Effector memory CD4-positive, alpha-beta T cell (primary cell): ENCODE data around the gene CPSF4L.

Experiments used
- DNase-seq, 3 donors: peaks; one replicate each; pipeline ENCODE4 v3.0.0-alpha.2; 2020
- H3K27ac ChIP-seq: 2 replicates; pipeline ENCODE4 v1.7.0; 2013; ENCODE audit warnings: mild to moderate bottlenecking, low read length, moderate library complexity; ENCODE audit not compliant: insufficient read depth, poor library complexity, severe bottlenecking
- H3K27me3 ChIP-seq: replicated peaks from 2 replicates; pipeline ENCODE4 v1.7.0; 2013; ENCODE audit warnings: mild to moderate bottlenecking, low read length; ENCODE audit not compliant: insufficient read depth, control insufficient read depth, poor library complexity, severe bottlenecking
- H3K36me3 ChIP-seq: 2 replicates; pipeline ENCODE4 v1.7.0; 2013; ENCODE audit warnings: mild to moderate bottlenecking, low read length, moderate library complexity; ENCODE audit not compliant: control insufficient read depth, insufficient read depth
- H3K4me1 ChIP-seq: 2 replicates; pipeline ENCODE4 v1.7.0; 2013; ENCODE audit warnings: low read length, mild to moderate bottlenecking; ENCODE audit not compliant: control insufficient read depth, insufficient read depth, poor library complexity, severe bottlenecking
- H3K4me3 ChIP-seq: 2 replicates; pipeline ENCODE4 v1.7.0; 2013; ENCODE audit warnings: low read length, low read depth, mild to moderate bottlenecking; ENCODE audit not compliant: insufficient read depth, poor library complexity, severe bottlenecking
- H3K9me3 ChIP-seq: 2 replicates; pipeline ENCODE4 v1.7.0; 2013; ENCODE audit warnings: mild to moderate bottlenecking, low read length, moderate library complexity; ENCODE audit not compliant: control insufficient read depth

Gene CPSF4L

DNA sequence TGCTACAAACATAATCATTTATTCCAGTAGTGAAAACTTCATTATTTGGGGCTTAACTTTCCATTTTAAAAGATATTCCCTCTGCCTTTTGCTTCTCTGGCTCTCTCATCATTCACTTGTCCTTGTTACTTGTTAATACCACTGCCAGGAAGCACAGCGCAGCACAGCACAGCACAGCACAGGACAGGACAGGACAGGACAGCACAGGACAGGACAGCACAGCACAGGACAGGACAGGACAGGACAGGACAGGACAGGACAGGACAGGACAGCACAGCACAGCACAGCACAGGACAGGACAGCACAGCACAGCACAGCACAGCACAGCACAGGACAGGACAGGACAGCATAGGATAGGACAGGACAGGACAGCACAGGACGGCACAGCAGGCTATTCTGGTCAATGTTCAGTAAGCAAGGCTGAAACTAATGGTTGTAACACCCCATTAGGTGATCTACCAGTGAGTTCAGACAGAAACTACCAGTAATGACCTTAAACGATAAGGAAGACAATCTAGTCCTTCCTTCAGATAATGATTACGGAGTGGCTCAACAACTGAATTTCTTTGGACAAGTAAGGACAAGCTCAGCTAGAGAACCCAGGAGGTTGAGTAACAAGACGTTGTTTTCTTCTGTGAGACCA is 36.9 kb downstream of the CPSF4L start:
- Histone ChIP-seq H3K27ac (no peak overlapping the region), H3K36me3 (no peaks in the 10 kb centered on the region), H3K27me3 (no peaks in the 10 kb centered on the region), H3K9me3 (no peaks in the 10 kb centered on the region), H3K4me3 (no peak overlapping the region), H3K4me1 (peaks cover 29% of the 10 kb centered on the region)
- no peak for DNase-seq

DNA sequence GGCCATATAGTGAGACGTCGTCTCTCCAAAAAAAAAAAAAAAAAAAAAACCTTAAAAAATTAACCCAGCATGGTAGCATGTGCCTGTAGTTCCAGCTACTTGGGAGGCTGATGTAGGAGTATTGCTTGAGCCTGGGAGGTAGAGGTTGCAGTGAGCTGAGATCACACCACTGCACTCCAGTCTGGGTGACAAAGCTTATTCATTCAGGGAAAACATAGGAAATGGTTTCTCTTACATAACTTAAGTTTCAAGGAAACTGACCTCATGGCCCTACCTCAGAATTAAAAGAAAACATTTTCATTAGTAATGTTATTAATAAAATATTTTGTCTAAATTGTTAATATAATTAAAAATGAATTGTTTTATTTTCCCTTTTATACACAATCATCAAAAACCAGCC is 37.4 kb downstream of the CPSF4L start:
- H3K36me3 ChIP-seq = no peaks in the 10 kb centered on the region
- no peaks in the 10 kb centered on the region for H3K9me3 ChIP-seq
- peaks cover 29% of the 10 kb centered on the region for H3K4me1 ChIP-seq
- H3K4me3 ChIP-seq = no peak overlapping the region
- H3K27me3 ChIP-seq = no peaks in the 10 kb centered on the region
- no peak overlapping the region for H3K27ac ChIP-seq
- DNase-seq = no peak

DNA sequence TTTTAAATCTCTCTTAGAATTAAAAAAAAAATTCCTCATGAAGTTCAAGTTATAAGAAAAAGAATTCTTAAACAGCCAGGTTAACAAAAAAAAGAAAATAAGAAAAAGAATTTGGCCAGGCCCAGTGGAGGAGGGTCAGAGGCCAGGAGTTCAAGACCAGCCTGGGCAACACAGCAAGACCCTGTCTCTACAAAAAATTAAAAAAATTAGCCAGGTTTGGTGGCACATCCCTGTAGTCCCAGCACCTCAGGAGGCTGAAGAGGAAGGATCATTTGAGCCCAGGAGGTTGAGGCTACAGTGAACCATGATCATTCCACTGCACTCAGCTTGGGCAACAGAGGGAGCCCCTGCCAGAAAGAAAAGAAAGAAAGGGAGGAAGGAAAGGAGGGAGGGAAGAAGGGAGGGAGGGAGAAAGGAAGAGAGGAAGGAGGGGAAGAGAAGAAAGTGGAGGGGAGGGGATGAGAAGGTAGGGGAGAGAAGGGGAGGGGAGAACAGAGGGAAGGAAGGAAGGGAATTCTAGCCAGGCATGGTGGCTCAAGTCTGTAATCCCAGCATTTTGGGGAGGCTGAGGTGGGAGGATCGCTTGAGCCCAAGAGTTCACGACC is 38.0 kb downstream of the CPSF4L start:
- peaks cover 26% of the 10 kb centered on the region for H3K4me1 ChIP-seq
- no peak for DNase-seq
- H3K9me3 ChIP-seq = no peaks in the 10 kb centered on the region
- H3K36me3 ChIP-seq = no peaks in the 10 kb centered on the region
- H3K4me3 ChIP-seq = no peak overlapping the region
- H3K27ac ChIP-seq = no peak overlapping the region
- H3K27me3 ChIP-seq = no peaks in the 10 kb centered on the region

DNA sequence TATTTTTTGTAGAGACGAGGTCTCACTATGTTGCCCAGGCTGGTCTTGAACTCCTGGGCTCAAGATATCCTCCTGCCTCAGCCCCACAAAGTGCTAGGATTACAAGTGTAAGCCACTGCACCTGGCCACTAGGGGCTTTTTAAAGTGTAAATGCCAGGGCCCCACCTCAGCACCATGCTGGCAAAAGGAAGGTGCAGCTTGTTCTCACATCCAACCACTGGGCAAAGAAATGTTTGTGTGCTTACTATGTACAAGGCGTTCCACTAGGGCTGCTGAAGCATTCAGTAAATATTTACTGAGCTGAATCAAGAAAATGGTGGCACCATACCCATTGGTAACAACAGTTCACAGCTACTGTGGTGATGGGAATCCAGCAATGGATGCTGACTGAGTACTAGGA is 46.2 kb downstream of the CPSF4L start:
- no peaks in the 10 kb centered on the region for H3K27me3 ChIP-seq
- no peaks in the 10 kb centered on the region for H3K4me1 ChIP-seq
- H3K36me3 ChIP-seq = peaks cover 7% of the 10 kb centered on the region
- no peaks in the 10 kb centered on the region for H3K9me3 ChIP-seq
- DNase-seq = no peak
- H3K4me3 ChIP-seq = no peak overlapping the region
- no peak overlapping the region for H3K27ac ChIP-seq

DNA sequence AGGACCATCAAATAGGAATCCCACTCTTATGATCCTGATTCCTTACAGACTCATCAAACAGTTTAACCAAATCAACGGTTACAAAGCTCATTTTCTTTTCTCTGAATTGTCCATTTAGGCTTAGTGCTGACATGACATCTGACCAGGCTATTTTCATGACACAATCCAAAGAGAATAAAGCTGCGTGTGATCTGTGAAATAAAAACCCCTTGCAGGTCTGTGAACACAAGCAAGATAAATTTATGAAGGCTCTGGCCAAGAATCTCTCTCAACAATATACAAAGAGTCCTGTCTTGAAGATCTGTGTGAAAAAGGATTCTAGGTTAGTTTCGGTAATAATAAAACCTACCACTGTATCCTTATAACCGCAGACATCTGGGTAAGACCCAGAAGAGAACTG is 46.8 kb downstream of the CPSF4L start:
- Histone ChIP-seq H3K36me3 (peaks cover 7% of the 10 kb centered on the region), H3K4me1 (no peaks in the 10 kb centered on the region), H3K4me3 (no peak overlapping the region), H3K27ac (no peak overlapping the region), H3K9me3 (no peaks in the 10 kb centered on the region), H3K27me3 (no peaks in the 10 kb centered on the region)
- no peak for DNase-seq

DNA sequence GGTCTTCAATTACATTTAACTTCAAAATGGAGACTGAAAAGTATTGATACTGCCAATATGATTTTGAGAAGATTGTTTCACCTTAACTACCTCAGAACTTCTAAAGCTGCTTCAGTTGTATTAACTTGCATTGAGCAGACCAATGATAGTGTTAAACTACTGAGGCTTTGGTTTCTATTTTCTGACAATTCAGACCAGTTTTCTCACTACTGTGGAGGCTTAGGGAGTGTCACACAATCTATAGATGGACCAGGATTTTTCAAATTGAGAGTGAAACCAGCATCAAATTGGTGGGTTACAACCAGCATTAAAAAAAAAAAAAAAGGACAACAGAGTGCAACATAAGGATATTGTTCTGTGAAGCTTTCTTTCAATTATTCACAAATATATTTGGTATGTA is 47.7 kb downstream of the CPSF4L start:
- Histone ChIP-seq H3K36me3 (peaks cover 15% of the 10 kb centered on the region), H3K4me3 (no peak overlapping the region), H3K4me1 (no peaks in the 10 kb centered on the region)

DNA sequence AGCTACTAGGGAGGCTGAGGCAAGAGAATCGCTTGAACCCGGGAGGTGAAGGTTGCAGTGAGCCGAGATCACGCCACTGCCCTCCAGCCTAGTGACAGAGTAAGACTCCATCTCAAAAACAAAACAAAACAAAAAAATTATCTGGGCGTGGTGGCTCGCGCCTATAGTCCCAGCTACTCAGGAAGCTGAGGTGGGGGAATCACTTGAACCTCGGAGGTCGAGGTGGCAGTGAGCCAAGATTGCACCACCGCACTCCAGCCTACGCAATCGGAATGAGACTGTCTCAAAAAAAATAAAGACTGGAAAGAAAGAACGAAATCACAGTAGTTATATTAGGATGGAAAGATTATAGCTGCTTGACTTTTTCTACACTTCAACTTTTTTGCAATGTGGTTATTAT is 49.9 kb downstream of the CPSF4L start:
- peak; percentile 43 to 69 (median 62) for DNase-seq
- no peaks in the 10 kb centered on the region for H3K9me3 ChIP-seq
- H3K4me1 ChIP-seq = no peaks in the 10 kb centered on the region
- peaks cover 36% of the 10 kb centered on the region for H3K36me3 ChIP-seq
- H3K27me3 ChIP-seq = no peaks in the 10 kb centered on the region
- H3K27ac ChIP-seq = no peak overlapping the region
- H3K4me3 ChIP-seq = no peak overlapping the region

More for the DNA sequence above, 47.7 kb downstream of the CPSF4L start:
- no peak for DNase-seq
- H3K9me3 ChIP-seq = no peaks in the 10 kb centered on the region
- H3K27ac ChIP-seq = no peak overlapping the region
- H3K27me3 ChIP-seq = no peaks in the 10 kb centered on the region

DNA sequence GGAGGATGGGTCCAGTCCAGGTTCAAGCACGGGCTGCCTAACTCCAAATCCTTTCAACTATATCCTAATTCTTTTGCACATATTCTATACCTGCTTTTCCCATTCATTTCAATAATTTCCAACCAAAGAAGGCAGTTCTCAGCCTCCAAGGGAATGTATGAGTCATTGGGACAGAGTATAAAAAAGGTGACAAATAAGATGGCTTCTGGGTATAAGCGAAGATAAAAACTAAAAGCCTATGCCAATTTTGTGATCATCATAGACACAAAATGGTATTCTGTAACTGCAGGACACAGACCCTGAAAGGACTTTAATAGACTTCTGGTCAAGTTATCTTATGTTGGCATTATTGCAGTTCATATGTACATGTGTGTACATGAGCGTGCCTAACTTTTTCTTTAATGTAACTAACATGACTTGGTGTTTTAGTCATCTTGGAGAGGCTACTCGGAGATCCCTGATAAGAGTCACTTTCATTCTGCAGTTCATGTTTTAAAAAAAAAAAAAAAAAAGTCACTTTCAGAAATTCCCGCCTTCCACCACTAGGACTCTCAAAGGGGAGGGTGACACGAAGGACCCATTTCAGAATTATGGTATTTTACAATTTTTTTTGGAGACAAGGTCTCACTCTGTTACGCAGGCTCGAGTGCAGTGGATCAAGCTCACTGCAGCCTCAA is 51.5 kb downstream of the CPSF4L start:
- Histone ChIP-seq H3K27ac (peak overlapping the region; percentile 8), H3K36me3 (peaks cover 45% of the 10 kb centered on the region), H3K4me1 (no peaks in the 10 kb centered on the region), H3K27me3 (no peaks in the 10 kb centered on the region), H3K9me3 (no peaks in the 10 kb centered on the region), H3K4me3 (no peak overlapping the region)
- DNase-seq = no peak

DNA sequence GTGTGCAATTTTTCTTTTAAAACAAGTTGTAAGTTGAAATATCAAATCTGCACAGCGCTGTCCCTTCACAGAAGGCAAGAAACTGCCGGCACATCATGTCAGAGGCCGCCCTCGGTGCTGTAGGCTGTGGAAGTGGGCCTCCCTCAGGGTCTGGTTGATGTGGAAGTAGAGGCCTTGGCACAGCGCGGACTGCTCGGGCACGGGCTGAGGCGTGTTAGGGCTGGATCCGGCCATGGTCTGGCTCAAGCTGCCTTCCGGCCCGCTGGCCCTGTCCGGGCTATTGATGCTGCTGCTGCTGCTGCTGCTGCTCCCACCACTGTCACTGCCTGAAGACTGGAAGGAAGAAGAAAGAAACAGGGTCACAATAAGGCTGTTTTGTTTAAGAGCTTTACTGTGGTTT is 52.2 kb downstream of the CPSF4L start:
- Histone ChIP-seq H3K27ac (no peak overlapping the region), H3K4me3 (no peak overlapping the region), H3K9me3 (no peaks in the 10 kb centered on the region), H3K27me3 (no peaks in the 10 kb centered on the region), H3K4me1 (no peaks in the 10 kb centered on the region), H3K36me3 (peaks cover 50% of the 10 kb centered on the region)
- no peak for DNase-seq

DNA sequence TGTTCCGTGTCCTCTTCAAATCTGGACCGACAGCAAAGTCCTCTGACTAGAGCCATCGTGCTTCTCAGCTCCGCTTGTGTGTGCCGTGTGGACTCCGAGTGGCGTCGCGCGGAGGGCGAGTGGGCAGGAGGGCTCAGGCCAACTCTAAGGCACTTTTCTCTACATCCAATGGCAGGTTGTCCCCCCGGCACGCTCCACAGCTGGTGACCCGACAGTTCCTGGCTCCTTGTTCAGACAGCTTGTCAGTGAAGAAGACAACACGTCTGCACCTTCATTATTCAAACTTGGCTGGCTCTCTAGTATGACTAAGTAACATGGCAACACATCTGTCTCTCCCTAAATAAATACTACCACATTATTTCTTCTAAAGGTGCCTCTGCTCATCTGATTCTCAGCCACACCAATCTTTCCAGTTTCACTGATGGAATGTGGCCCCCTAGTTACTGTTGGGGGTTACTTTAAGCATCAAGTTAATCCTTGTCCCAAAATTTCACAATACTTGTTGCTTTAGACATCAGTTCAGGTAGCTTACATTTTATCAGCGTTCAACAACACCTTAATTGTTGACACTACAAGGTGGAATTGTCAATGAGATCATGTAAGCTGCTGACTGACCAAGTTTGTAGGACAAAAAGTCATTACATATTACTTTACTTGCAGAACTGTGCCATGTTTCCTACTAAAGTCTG is 53.4 kb downstream of the CPSF4L start:
- Histone ChIP-seq H3K9me3 (no peaks in the 10 kb centered on the region), H3K4me3 (no peak overlapping the region), H3K36me3 (peaks cover 50% of the 10 kb centered on the region), H3K27me3 (no peaks in the 10 kb centered on the region), H3K27ac (no peak overlapping the region), H3K4me1 (peaks cover 4% of the 10 kb centered on the region)
- no peak for DNase-seq
